T47D (cell line): ENCODE data around the gene STK17A.

ENCODE experiments used
- DNase-seq, 2 experiments: peaks; one replicate each; pipeline versions ENCODE4 v3.0.0 to v3.0.0-alpha.2; 2011 to 2012; ENCODE audit warnings: low read depth in 1 of 2, low spot score in 1 of 2
- JUND ChIP-seq: IDR thresholded peaks from 2 replicates; pipeline ENCODE4 v1.6.1; 2012; ENCODE audit warnings: low read depth
- in situ Hi-C: cut with HindIII; loops from 2 replicates; pipeline ENCODE4 v1.10.0; 2016; ENCODE audit warnings: low sequenced_read_pairs, low pct_unique_long_range_greater_than_20kb

The STK17A gene

DNA sequence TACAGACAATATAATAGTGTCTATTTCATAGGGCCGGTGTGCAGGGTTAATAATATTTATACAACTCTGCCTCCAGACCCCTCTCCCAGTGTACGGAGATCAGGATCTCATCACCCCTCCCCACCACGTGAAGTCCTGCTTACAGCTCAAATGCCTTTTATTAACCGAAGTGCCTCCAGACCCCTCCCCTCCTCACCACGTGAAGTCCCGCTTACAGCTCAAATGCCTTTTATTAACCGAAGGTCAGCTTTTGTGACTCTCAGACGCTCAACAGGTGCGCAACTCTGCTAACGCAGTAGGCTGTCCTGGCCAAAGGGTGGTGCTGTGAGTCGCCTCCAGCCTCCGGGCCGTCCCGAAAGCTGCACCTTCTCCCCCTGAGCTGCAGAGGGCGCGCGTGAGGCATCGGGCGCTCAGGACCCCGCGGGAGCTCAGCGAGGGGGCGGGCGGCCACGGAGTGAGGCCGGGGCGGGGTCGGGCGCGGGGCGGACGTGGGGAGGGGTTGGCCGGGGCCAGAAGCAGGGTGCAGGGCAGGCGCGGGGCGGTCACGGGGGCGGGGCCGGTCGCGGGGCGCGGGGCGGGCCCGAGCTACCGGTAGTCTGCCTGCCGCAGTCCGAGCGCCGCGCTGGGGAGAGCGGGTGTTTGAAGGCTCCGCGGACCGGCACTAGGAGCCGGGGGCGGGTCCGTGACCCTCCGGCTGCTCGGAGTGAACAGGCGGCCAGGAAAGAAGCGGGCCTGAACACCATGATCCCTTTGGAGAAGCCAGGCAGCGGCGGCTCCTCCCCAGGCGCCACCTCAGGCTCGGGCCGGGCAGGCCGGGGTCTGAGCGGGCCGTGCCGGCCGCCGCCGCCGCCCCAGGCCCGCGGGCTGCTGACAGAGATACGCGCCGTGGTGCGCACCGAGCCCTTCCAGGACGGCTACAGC, at the start of gene STK17A:
STK17A (plus strand) TSS at position 606 of the 921 bp plus-strand sequence; CDS start at position 742, 136 bp downstream.
- TF ChIP-seq JUND, result no peak
- in situ Hi-C loops, result no loop called here
- peak; percentile 82 to 97 for DNase-seq

DNA sequence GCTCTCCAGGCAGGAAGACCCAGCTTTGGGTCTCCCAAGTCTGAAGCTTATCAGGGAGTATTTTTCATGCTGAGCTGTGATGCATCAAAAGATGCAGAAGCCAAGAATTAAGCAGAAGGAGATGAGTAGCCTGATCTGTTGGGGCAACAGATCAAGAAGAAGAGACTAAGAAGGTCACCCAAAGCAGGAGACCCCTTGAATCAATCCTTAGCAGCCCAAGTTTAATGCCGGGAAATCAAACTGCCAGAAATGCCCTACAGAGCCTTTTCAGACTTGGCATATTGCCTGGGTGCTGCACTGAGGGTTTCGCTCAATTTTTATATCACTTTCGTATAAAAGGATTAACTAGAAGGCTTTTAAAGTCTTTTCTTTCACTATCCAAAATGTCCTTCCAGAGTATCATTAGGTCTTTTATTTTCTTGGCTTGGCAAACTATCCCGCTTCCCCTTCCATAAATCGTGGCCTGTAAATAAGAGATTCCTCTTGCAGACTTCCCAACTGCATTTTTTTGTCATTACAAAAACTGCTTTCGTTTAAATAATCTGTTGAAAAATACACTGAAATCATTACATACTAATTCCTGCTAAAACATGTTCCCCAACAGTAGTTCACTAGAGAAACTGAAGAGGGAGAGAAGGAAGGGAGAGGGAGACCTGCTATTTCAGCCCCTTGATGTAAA, 49.0 kb upstream of the STK17A start:
- DNase-seq, result no peak
- no peak for TF ChIP-seq JUND
- in situ Hi-C loops, result no loop called here

DNA sequence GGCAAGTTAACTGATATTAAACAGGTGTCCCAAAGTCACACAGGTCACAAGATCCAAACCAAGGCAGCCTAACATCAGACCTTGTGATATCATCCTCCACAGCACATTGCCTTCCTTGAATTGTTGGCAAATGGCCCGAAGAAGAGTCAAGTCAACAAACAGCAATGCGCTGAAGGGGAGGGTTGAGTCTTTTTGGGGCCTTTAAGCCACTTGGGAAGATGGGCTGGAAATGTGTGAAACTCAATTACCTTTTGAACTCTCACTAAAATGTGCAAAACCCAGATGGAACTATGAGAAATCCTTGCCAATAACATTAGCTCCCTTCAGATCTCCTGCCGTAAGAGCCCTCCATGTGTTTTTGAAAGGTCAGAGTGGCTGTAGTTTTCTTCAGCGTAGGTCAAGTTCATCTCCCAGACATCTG, 47.9 kb upstream of the STK17A start:
- in situ Hi-C loops, result no loop called here
- no peak for DNase-seq

DNA sequence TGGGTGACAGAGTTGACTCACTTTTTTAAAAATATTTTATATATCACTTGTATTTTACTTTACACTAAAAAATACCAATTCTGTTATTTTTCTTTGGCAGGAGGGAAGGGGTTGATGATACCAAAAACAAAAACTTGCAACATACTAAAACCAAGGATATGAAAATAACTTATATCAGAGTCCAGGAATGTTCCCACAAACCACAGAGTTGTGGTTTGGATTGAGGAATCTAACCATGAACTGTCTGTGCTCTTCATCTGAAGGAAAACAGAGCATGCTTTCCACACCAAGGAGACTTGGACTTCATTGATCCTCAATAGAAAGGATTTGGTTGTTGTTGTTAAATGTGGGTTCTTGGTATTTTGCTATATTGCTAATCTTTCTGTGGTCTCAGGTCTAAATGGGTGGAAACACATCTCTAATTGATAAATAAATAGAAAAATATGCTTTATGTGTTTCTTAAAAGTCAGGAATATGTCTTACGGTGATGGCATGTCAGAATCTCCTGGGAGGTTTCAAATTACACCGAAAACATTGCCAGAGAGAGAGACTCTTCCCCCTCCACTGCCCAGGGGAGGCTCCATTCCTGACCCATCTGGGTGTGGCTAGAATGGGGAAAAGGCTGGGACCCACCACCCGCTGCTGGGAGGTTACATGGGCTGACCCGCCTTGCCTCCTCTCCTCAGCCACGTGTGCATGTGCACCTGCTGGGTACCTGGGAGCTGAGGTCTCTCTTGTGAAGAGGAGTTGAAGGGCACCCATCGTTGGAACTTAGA, 46.9 kb upstream of the STK17A start:
- no peak for DNase-seq
- no peak for TF ChIP-seq JUND
- in situ Hi-C loops, result no loop called here

More for the DNA sequence above, 47.9 kb upstream of the STK17A start:
- no peak for TF ChIP-seq JUND

DNA sequence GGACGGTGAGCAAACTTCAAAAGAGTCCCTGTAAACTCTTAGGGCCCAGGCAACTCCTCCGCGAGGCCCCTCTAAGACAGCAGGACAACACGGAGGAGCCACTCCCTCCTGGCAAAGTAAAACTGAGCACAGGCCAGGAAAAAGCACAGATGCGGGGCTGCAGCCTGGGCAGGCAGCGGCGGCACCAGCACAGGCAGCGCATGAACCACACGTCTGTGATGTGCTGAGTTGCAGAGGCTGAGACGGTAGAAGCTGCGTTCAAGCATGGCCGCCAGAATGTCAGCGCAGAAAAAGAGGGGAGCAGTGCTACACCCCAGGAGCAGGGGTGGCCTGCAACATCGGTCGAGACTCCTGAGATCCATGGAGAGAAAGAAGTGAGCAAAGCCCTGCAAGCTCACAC, 46.1 kb upstream of the STK17A start:
- in situ Hi-C loops, result no loop called here
- DNase-seq, result no peak
- TF ChIP-seq JUND, result no peak

DNA sequence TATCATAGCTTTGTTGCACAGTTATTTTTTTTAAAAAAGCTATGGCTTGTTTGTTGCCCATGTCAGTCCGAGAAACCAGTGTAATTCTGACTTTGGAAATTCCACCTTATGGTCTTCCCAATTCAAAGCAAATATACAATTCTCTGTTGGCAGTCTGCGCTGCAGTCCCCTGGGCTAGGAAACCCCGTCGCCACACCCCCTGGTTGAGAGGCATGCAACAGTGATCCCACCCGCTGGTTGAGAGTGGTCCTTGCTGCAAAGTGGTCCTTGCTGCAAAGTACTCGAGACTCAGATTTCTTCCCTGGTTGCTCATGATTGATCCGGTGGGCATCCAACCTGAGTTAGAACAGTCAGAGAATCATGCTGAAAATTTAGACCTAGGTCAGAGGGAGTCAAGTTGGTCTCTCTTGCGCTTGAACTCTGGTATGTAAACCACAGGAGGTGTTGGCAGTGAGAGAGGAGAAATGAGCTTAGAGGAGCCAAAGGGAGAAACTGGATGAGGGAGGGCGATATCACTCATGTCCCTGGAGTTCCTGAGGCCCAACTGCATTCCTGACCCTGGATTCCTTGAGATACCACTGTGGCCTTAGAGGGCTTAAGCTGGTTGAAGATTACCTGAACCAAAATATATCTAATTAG, 45.0 kb upstream of the STK17A start:
- no peak for TF ChIP-seq JUND
- DNase-seq, result no peak
- in situ Hi-C loops, result no loop called here

DNA sequence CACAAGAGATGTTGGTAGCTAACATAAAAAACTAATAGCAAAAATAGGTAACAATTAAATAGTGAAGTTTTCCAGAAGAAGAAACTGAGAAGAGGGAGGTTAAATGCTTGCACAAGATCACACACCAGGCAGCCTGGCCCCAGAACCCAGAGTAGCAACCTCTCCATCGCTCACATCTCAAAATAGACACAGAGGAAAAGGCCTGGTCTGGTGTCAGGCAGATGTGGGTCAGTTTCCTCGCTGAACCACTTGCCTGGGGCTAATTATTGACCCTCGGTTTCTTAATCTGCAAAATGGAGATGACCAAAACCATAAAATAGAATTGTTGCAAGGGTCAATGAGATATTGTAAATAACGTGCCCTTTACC, 44.5 kb upstream of the STK17A start:
- TF ChIP-seq JUND, result no peak
- DNase-seq, result no peak
- in situ Hi-C loops, result no loop called here

DNA sequence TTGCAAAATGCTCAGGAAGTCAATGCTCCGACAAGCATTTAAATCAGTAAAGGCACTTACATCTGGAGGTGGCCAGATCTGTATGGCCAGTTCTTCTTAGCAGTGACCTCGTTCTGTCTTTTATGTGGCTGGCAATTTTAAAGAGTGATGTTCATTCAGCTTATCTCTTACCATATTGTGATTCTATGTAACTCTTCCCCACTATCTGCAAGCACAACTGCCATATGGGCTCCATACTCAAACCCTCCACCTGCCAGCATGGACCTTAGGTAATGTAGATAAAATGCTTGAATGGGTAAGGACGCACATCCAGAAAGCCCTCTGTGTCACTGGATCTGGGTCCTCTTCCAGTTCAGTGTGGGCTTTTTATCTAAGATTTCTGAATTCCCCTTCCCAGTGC, 42.4 kb upstream of the STK17A start:
- DNase-seq, result no peak
- in situ Hi-C loops, result no loop called here
- no peak for TF ChIP-seq JUND

DNA sequence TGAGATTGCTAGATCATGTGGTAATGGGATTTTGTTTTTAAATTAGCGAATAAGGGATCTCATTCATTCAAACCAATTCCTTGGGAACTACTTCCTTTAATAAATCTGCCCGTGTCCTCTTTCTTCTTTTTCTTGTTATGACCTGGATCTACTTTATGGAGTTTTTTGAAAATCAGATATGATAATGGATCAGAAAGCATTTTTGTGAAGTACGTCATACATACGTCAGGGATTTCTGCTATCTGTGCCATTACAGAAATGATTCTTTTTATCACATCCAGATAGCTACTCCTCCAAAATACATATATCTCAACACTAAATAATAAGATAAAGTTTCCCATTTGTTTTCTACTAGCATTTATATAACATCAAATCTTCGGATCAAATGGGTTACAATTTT, 40.2 kb upstream of the STK17A start:
- DNase-seq, result no peak
- no peak for TF ChIP-seq JUND
- in situ Hi-C loops, result no loop called here

DNA sequence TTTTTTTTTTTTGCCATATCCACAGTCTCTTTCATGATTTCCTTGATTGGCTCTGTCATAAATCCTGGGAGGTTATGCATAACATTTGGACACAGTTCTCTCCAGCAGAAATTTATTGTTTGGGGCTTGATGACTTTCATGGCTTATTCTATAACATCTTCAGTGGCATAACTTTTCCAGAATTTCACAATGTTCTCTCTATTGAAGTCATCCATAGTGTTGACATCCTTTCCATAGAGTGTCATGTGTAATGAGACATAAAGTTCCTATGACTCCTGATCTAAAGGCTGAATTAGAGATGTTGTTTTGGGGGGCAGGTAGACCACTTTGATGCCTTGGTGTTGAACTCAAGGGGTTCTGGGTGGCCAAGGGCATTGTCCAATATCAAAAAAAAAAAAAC, 36.7 kb upstream of the STK17A start:
- in situ Hi-C loops, result no loop called here
- DNase-seq, result no peak
- no peak for TF ChIP-seq JUND

DNA sequence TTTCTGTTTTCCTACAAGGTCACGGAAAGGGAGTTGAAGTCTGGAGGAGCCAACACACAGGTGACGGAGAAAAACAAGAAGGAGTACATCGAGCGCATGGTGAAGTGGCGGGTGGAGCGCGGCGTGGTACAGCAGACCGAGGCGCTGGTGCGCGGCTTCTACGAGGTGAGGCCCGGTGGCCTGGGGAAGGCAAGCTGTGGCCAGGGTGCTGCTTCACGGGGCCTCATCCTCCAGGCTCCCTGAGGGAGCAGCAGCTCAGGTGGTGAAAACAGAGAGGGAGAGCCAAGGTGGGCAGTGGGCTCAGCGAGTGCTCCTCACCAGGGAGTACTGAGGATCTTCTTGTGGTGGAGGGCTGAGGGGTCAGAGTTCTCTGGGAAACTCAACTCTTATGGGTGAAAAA, 32.5 kb upstream of the STK17A start:
- no peak for TF ChIP-seq JUND
- no peak for DNase-seq
- in situ Hi-C loops, result no loop called here

DNA sequence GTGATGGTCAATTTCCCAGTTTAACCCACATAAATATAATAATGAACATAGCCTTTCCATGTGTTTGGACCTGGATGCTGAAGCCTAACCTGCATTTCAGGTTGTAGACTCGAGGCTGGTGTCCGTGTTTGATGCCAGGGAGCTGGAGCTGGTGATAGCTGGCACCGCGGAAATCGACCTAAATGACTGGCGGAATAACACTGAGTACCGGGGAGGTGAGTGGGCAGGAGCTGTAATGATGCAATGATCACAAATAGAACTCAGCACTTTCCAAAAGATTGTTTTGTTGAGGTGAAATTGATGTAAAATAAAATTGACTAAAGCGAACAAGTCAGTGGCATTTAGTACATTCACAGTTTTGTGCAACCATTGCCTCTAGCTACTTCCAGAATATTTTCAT, 30.8 kb upstream of the STK17A start:
- DNase-seq, result no peak
- in situ Hi-C loops, result no loop called here

More for the DNA sequence above, 30.8 kb upstream of the STK17A start:
- no peak for TF ChIP-seq JUND
